ENCODE measurements around the gene ADAM23.

- TF ChIP-seq, protein P1, sequence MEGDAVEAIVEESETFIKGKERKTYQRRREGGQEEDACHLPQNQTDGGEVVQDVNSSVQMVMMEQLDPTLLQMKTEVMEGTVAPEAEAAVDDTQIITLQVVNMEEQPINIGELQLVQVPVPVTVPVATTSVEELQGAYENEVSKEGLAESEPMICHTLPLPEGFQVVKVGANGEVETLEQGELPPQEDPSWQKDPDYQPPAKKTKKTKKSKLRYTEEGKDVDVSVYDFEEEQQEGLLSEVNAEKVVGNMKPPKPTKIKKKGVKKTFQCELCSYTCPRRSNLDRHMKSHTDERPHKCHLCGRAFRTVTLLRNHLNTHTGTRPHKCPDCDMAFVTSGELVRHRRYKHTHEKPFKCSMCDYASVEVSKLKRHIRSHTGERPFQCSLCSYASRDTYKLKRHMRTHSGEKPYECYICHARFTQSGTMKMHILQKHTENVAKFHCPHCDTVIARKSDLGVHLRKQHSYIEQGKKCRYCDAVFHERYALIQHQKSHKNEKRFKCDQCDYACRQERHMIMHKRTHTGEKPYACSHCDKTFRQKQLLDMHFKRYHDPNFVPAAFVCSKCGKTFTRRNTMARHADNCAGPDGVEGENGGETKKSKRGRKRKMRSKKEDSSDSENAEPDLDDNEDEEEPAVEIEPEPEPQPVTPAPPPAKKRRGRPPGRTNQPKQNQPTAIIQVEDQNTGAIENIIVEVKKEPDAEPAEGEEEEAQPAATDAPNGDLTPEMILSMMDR (IDR thresholded peaks at IDR 0.05): no peak
- TF ChIP-seq E2F1 (CRISPR knock-in tag; IDR thresholded peaks at IDR 0.05) (no peak), JUN (CRISPR knock-in tag; IDR thresholded peaks at IDR 0.05) (no peak), FOXK1 (CRISPR knock-in tag; IDR thresholded peaks at IDR 0.05) (no peak), ATF1 (CRISPR knock-in tag; IDR thresholded peaks at IDR 0.05) (no peak)
- TF ChIP-seq, protein P2, sequence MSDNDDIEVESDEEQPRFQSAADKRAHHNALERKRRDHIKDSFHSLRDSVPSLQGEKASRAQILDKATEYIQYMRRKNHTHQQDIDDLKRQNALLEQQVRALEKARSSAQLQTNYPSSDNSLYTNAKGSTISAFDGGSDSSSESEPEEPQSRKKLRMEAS (CRISPR knock-in tag; IDR thresholded peaks at IDR 0.05): no peak
- TF ChIP-seq, protein P3, sequence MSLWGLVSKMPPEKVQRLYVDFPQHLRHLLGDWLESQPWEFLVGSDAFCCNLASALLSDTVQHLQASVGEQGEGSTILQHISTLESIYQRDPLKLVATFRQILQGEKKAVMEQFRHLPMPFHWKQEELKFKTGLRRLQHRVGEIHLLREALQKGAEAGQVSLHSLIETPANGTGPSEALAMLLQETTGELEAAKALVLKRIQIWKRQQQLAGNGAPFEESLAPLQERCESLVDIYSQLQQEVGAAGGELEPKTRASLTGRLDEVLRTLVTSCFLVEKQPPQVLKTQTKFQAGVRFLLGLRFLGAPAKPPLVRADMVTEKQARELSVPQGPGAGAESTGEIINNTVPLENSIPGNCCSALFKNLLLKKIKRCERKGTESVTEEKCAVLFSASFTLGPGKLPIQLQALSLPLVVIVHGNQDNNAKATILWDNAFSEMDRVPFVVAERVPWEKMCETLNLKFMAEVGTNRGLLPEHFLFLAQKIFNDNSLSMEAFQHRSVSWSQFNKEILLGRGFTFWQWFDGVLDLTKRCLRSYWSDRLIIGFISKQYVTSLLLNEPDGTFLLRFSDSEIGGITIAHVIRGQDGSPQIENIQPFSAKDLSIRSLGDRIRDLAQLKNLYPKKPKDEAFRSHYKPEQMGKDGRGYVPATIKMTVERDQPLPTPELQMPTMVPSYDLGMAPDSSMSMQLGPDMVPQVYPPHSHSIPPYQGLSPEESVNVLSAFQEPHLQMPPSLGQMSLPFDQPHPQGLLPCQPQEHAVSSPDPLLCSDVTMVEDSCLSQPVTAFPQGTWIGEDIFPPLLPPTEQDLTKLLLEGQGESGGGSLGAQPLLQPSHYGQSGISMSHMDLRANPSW (CRISPR knock-in tag; conservative IDR thresholded peaks at IDR 0.05; ENCODE audit: low read depth): no peak
Observed at GRCh38 chr2:206611736-206612135, 168.4 kb downstream of the ADAM23 start.

Data from WTC11 (cell line).